Mesenchymal stem cell (in vitro differentiated cells and primary cell): ENCODE data around the gene TRAF3.

Experiments used
- DNase-seq: peaks from one replicate; pipeline ENCODE4 v3.0.0-alpha.2; 2013
- H2AFZ ChIP-seq: one replicate; pipeline ENCODE4 v1.6.1; 2013; ENCODE audit warnings: low read depth, mild to moderate bottlenecking, control low read depth, inconsistent platforms, low read length, moderate library complexity
- H2AK5ac ChIP-seq: 2 replicates; pipeline ENCODE4 v1.6.1; 2013; ENCODE audit warnings: low read length, moderate library complexity, mild to moderate bottlenecking, inconsistent platforms; ENCODE audit not compliant: severe bottlenecking
- H2BK120ac ChIP-seq: one replicate; pipeline ENCODE4 v1.6.1; 2013; ENCODE audit warnings: low read depth, mild to moderate bottlenecking, inconsistent platforms, low read length, moderate library complexity
- H2BK12ac ChIP-seq, 2 experiments: one replicate each; pipeline ENCODE4 v1.6.1; 2013; ENCODE audit warnings: inconsistent platforms in 2 of 2, low read length in 2 of 2, mild to moderate bottlenecking in 2 of 2, moderate library complexity in 2 of 2, control low read depth in 1 of 2
- H2BK15ac ChIP-seq: one replicate; pipeline ENCODE4 v1.6.1; 2013; ENCODE audit warnings: mild to moderate bottlenecking, low read depth, inconsistent platforms; ENCODE audit not compliant: poor library complexity, severe bottlenecking
- H2BK5ac ChIP-seq: 2 replicates; pipeline ENCODE4 v1.6.1; 2013; ENCODE audit warnings: low read depth, mild to moderate bottlenecking, low read length, control low read depth, inconsistent platforms; ENCODE audit not compliant: poor library complexity, severe bottlenecking
- H3K14ac ChIP-seq, 2 experiments: one replicate each; pipeline ENCODE4 v1.6.1; 2013; ENCODE audit warnings: inconsistent platforms in 2 of 2, low read length in 2 of 2, control low read depth in 1 of 2, mild to moderate bottlenecking in 1 of 2, moderate library complexity in 1 of 2
- H3K18ac ChIP-seq, 2 experiments: one replicate each; pipeline ENCODE4 v1.6.1; 2013; ENCODE audit warnings: inconsistent platforms in 2 of 2, low read length in 2 of 2, control low read depth in 1 of 2, low read depth in 1 of 2, mild to moderate bottlenecking in 1 of 2
- H3K23ac ChIP-seq, 2 experiments: one replicate each; pipeline ENCODE4 v1.6.1; 2013; ENCODE audit warnings: inconsistent platforms in 2 of 2, low read length in 2 of 2, mild to moderate bottlenecking in 2 of 2, moderate library complexity in 2 of 2, control low read depth in 1 of 2
- H3K27ac ChIP-seq: 2 replicates; pipeline ENCODE4 v1.5.1; 2013; ENCODE audit warnings: mild to moderate bottlenecking, moderate library complexity, low read length, control low read depth, inconsistent platforms; ENCODE audit not compliant: poor library complexity, severe bottlenecking
- H3K27me3 ChIP-seq, 2 experiments: 2 replicates each; pipeline versions ENCODE4 v1.6.1 to v1.7.0; 2013; ENCODE audit warnings: low read length in 2 of 2, mild to moderate bottlenecking in 2 of 2, moderate library complexity in 2 of 2, control low read depth in 1 of 2, inconsistent platforms in 1 of 2; ENCODE audit not compliant: control insufficient read depth in 1 of 2, insufficient read depth in 1 of 2
- H3K36me3 ChIP-seq, 2 experiments: 2 replicates each; pipeline versions ENCODE4 v1.6.1 to v1.7.0; 2013; ENCODE audit warnings: low read length in 2 of 2, control low read depth in 1 of 2, inconsistent platforms in 1 of 2, low read depth in 1 of 2, mild to moderate bottlenecking in 1 of 2; ENCODE audit not compliant: insufficient read depth in 2 of 2, control insufficient read depth in 1 of 2
- H3K4ac ChIP-seq, 2 experiments: one replicate each; pipeline ENCODE4 v1.6.1; 2013; ENCODE audit warnings: inconsistent platforms in 2 of 2, low read length in 2 of 2, mild to moderate bottlenecking in 2 of 2, moderate library complexity in 2 of 2, control low read depth in 1 of 2, low read depth in 1 of 2
- H3K4me1 ChIP-seq: 2 replicates; pipeline ENCODE4 v1.6.1; 2013; ENCODE audit warnings: low read depth, low read length, control low read depth; ENCODE audit not compliant: control insufficient read depth, insufficient read depth
- H3K4me2 ChIP-seq: 2 replicates; pipeline ENCODE4 v1.6.1; 2013; ENCODE audit warnings: low read length, mild to moderate bottlenecking, inconsistent platforms; ENCODE audit not compliant: poor library complexity, severe bottlenecking
- H3K4me3 ChIP-seq, 2 experiments: 2 replicates each; pipeline versions ENCODE4 v1.5.1 to v1.7.0; 2013; ENCODE audit warnings: low read length in 2 of 2, mild to moderate bottlenecking in 2 of 2, control low read depth in 1 of 2, low read depth in 1 of 2; ENCODE audit not compliant: insufficient read depth in 1 of 2
- H3K79me1 ChIP-seq: replicated peaks from 2 replicates; pipeline ENCODE4 v1.6.1; 2013; ENCODE audit warnings: mild to moderate bottlenecking, control low read depth, low read length, inconsistent platforms; ENCODE audit not compliant: poor library complexity, severe bottlenecking
- H3K9ac ChIP-seq: 2 replicates; pipeline ENCODE4 v1.7.0; 2013; ENCODE audit warnings: mild to moderate bottlenecking, low read length, moderate library complexity
- H3K9me3 ChIP-seq: 2 replicates; pipeline ENCODE4 v1.7.0; 2013; ENCODE audit warnings: mild to moderate bottlenecking, low read length; ENCODE audit not compliant: control insufficient read depth
- H4K8ac ChIP-seq: one replicate; pipeline ENCODE4 v1.6.1; 2013; ENCODE audit warnings: inconsistent platforms, mild to moderate bottlenecking, low read length, moderate library complexity
- H4K91ac ChIP-seq: one replicate; pipeline ENCODE4 v1.6.1; 2013; ENCODE audit warnings: mild to moderate bottlenecking, low read length, inconsistent platforms
- WGBS: methylation state at CpG from one replicate; pipeline ENCODE4 v1.1.7; 2013; ENCODE audit warnings: mixed read lengths; 5-methylcytosine and 5-hydroxymethylcytosine counted together

The TRAF3 gene

DNA sequence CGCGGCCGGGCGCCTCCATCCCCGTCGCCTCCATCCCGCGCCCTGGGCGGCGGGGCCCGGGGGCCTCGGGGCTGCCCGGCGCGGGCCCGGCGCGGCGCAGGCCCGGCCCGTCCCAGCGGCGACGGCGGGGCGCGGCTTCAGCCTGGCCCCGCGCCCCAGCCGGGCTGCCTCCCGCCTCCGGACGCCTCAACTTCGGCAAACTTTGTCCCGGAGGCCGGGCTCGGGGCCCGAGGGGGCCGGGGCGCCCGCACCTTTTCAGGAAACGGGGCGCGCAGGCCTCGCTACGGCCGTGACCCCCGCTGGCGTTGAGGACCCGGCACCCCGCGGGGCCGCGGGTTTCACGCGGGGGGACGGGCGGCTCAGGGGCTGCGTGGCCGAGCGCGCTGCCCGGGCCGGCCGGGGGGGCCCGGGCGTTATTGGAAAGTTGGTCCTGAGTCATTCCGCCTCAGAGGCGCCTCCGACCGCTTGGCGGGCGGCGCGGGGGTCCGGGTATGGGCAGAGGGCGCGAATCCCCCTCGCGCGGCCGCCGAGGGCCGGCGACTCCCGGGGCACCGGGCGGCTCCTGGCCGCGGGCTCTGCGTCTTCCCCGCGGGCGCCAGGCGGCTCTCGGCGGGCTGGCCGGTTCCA is 575 bp downstream of the TRAF3 start:
- peak; percentile 11 for DNase-seq
- peak overlapping the region; percentile 33 for H2BK15ac ChIP-seq
- H2BK5ac ChIP-seq, result no peak overlapping the region
- H3K27ac ChIP-seq, result no peak overlapping the region
- WGBS, result under 1% methylated on average over 65 of the region's 98 CpGs
- H3K27me3 ChIP-seq, result no peaks in the 10 kb centered on the region
- H3K36me3 ChIP-seq, result no peaks in the 10 kb centered on the region
- H3K9ac ChIP-seq, result peak overlapping the region; percentile 86
- H3K18ac ChIP-seq, result peak overlapping the region in 1 of 2 experiments; percentile 38
- H2AFZ ChIP-seq, result no peak overlapping the region
- H3K9me3 ChIP-seq, result no peaks in the 10 kb centered on the region
- peak overlapping the region in 1 of 2 experiments; percentile 45 for H3K23ac ChIP-seq
- H3K14ac ChIP-seq, result no peak overlapping the region
- H2BK120ac ChIP-seq, result peak overlapping the region; percentile 80
- H2AK5ac ChIP-seq, result no peak overlapping the region
- peak overlapping the region; percentile 13 for H4K8ac ChIP-seq
- H3K4me2 ChIP-seq, result peak overlapping the region; percentile 58
- no peak overlapping the region for H2BK12ac ChIP-seq
- H3K4me1 ChIP-seq, result peaks cover 15% of the 10 kb centered on the region
- peaks cover 12% of the 10 kb centered on the region for H3K79me1 ChIP-seq
- H4K91ac ChIP-seq, result no peak overlapping the region
- H3K4me3 ChIP-seq, result peak overlapping the region; percentile 78 to 81
- peak overlapping the region in 1 of 2 experiments; percentile 68 for H3K4ac ChIP-seq

DNA sequence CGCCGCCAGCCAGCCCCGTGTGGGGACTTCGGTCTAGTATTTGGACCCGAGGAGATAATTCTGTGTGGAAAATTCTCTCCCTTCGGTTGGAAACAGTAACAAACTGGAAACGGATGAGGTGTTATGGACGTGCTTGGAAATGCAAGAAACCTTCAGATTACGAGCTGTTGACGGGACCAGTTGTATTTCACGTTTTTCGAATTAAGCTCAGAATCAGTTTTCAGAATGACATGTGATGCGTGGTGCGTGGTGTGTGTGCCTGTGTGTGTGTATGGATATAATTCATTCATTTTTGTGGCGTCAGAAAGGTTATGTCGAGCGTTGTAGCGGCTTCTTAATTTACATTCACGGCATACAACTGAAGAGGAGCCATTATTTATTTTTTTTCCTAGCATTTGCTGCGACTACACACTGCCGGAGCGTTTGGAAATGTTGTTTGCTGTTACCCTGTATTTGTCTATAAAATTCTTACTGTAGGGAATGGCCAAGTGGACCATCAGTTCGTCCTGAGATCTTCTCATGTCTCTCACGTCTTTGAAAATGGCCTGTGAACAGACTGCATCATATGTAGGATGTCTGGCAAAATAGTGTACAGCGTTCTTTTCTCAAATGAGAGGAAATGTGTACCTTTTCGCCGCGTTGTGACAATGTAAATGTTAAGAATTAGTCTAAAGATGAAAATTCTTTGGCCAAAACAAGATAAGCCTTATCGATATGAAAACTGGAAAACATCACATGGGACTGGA is 1.3 kb downstream of the TRAF3 start:
- H2BK15ac ChIP-seq, result no peak overlapping the region
- WGBS, result 27% methylated on average over 29 of the region's 29 CpGs
- peak overlapping the region in 1 of 2 experiments; percentile 68 for H3K4ac ChIP-seq
- H4K91ac ChIP-seq, result no peak overlapping the region
- no peak overlapping the region for H4K8ac ChIP-seq
- H2BK5ac ChIP-seq, result no peak overlapping the region
- no peak overlapping the region for H2BK120ac ChIP-seq
- peaks cover 14% of the 10 kb centered on the region for H3K79me1 ChIP-seq
- H2AK5ac ChIP-seq, result no peak overlapping the region
- H3K36me3 ChIP-seq, result no peaks in the 10 kb centered on the region
- H3K9me3 ChIP-seq, result no peaks in the 10 kb centered on the region
- peak; percentile 52 for DNase-seq
- no peak overlapping the region for H3K23ac ChIP-seq
- H3K14ac ChIP-seq, result no peak overlapping the region
- H3K4me2 ChIP-seq, result peak overlapping the region; percentile 58
- no peak overlapping the region for H3K27ac ChIP-seq
- no peak overlapping the region for H2BK12ac ChIP-seq
- peaks cover 13% of the 10 kb centered on the region for H3K4me1 ChIP-seq
- peak overlapping the region; percentile 78 to 81 for H3K4me3 ChIP-seq
- no peak overlapping the region for H2AFZ ChIP-seq
- H3K9ac ChIP-seq, result peak overlapping the region; percentile 86
- H3K18ac ChIP-seq, result peak overlapping the region in 1 of 2 experiments; percentile 38
- no peaks in the 10 kb centered on the region for H3K27me3 ChIP-seq

DNA sequence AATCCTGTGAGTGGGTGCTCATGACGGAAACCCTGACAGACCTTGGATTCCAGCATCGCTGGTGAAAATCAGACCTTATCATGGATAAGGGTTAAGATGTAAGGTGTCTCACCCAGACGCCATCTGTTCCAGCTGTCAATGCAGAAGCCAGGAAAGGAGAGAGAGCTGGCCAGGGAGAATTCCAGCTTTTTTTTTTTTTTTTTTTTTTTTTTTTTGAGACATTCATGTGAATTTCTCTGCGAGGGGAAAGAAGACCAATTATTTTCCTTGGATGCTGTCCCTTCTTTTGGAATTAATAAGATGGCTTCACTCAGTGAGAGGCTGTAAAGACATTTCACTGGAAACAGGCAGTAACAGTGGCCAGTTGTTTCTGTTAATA is 1.8 kb downstream of the TRAF3 start:
- no peak overlapping the region for H2AFZ ChIP-seq

DNA sequence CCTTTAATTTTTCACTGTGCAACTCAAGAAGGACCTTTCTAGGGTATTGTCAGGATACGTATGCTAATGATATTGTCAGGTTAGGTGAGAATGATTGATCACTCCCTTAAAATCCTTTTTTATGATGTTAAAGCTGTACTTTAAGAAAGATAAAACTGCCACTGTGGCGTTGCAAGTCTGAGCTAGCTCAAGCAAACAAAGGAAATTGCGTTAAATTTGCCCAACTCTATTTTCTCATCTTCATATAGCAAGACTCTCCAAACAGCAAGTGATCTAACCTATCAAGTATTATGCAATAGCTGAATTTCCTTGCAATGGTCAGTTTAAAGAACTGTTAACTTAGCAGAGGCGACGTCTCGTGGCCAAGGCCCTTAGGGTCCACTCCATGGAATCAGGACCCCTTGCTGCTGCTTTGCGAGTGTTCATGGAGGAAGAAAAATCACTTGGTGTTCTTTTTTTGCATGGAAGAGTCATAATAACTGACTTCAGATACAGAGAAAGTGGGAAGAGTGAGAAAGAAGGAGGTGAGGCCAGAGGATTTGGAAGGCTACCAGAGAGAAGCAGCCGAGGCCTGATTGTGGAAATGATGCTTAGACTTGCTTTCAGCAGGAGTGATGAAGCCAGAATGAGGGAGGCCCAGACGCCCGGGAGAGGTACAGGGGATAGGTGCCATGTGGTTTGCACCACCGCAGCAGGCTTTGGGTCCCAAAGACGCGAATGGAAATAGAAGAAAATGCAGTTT is 2.5 kb downstream of the TRAF3 start:
- H3K4me2 ChIP-seq, result no peak overlapping the region
- no peak overlapping the region for H3K18ac ChIP-seq
- H3K79me1 ChIP-seq, result peaks cover 14% of the 10 kb centered on the region
- no peak overlapping the region for H2BK12ac ChIP-seq
- no peak overlapping the region for H3K4ac ChIP-seq
- no peak overlapping the region for H2BK120ac ChIP-seq
- no peaks in the 10 kb centered on the region for H3K9me3 ChIP-seq
- no peak overlapping the region for H2AK5ac ChIP-seq
- H4K91ac ChIP-seq, result no peak overlapping the region
- peak; percentile 44 for DNase-seq
- H2BK15ac ChIP-seq, result no peak overlapping the region
- H3K9ac ChIP-seq, result peak overlapping the region; percentile 86
- H4K8ac ChIP-seq, result no peak overlapping the region
- H3K4me1 ChIP-seq, result peaks cover 9% of the 10 kb centered on the region
- H3K27ac ChIP-seq, result no peak overlapping the region
- peak overlapping the region in 1 of 2 experiments; percentile 81 for H3K4me3 ChIP-seq
- H3K23ac ChIP-seq, result no peak overlapping the region
- WGBS, result 97% methylated on average over 11 of the region's 13 CpGs
- no peak overlapping the region for H3K14ac ChIP-seq
- H3K27me3 ChIP-seq, result no peaks in the 10 kb centered on the region
- H3K36me3 ChIP-seq, result no peaks in the 10 kb centered on the region
- no peak overlapping the region for H2BK5ac ChIP-seq
- no peak overlapping the region for H2AFZ ChIP-seq

More for the DNA sequence above, 1.8 kb downstream of the TRAF3 start:
- no peak overlapping the region for H3K4me2 ChIP-seq
- H3K27ac ChIP-seq, result no peak overlapping the region
- H2BK15ac ChIP-seq, result no peak overlapping the region
- H2BK5ac ChIP-seq, result no peak overlapping the region
- no peak overlapping the region for H4K91ac ChIP-seq
- H3K4me1 ChIP-seq, result peaks cover 13% of the 10 kb centered on the region
- H3K14ac ChIP-seq, result no peak overlapping the region
- 84% methylated on average over 3 of the region's 4 CpGs for WGBS
- H3K9me3 ChIP-seq, result no peaks in the 10 kb centered on the region
- no peak overlapping the region for H2BK12ac ChIP-seq
- no peak overlapping the region for H3K4ac ChIP-seq
- H3K18ac ChIP-seq, result no peak overlapping the region
- no peak overlapping the region for H2AK5ac ChIP-seq
- peaks cover 14% of the 10 kb centered on the region for H3K79me1 ChIP-seq
- H3K4me3 ChIP-seq, result peak overlapping the region in 1 of 2 experiments; percentile 81
- H3K36me3 ChIP-seq, result no peaks in the 10 kb centered on the region
- peak overlapping the region; percentile 86 for H3K9ac ChIP-seq
- H3K27me3 ChIP-seq, result no peaks in the 10 kb centered on the region
- no peak overlapping the region for H2BK120ac ChIP-seq
- H3K23ac ChIP-seq, result no peak overlapping the region
- no peak for DNase-seq
- no peak overlapping the region for H4K8ac ChIP-seq
